Vagina (tissue), 2 donors: Measurements from ENCODE around the gene SEC24B.

Experiments
- CTCF ChIP-seq, 3 experiments: fragments of 450-650 bp in 2 of 3; fragments of 200-600 bp in 1 of 3; sonication (generic) in 1 of 3; IDR thresholded peaks; one replicate each; pipeline ENCODE4 v1.5.1; 2017 to 2019; ENCODE audit warnings: antibody characterized with exemption in 3 of 3, mild to moderate bottlenecking in 2 of 3, moderate library complexity in 2 of 3
- POLR2A ChIP-seq, 2 donors: fragments of 450-650 bp; IDR thresholded peaks; one replicate each; pipeline ENCODE4 v1.6.1; 2017; ENCODE audit warnings: antibody characterized with exemption in 2 of 2, mild to moderate bottlenecking in 2 of 2, moderate library complexity in 2 of 2

- no peak for TF ChIP-seq CTCF (IDR thresholded peaks at IDR 0.05)
- no peak for TF ChIP-seq POLR2A (IDR thresholded peaks at IDR 0.05)
These were observed 7.3 kb downstream of the SEC24B start for GRCh38 chr4:109440948-109441347.
